ENCODE results near the gene FRS2. TPM values are rescaled to one million over a fixed set of nuclear protein-coding genes. Genes with fewer than 3 reads are reported as not detected.

Gene FRS2
- total and polyA plus RNA-seq, 2 donors (not counting 1 experiment from before 2014, with no cell fraction given), result 11.3 to 33.7 TPM

DNA sequence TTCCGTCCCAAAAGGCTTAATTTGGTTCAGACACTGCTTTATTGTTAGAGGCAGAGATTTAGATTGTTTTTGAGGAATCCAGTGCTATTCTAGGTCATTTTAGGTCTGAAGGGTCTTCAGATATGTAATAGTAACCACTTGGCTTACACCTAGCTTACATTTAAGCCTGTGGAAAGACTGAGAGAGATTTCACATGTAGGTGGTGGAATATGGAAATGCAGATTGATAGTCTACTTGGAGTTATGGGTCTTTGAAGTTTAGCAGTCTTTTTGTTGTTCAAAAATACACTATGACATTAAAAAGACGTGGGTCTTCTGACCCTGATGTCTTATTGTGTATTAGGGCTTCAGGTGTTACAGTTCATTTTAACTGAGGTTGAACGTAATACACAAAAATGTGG is 63.7 kb downstream of the FRS2 start:
- Mint-ChIP-seq H3K9me3 (ENCODE audit: insufficient read depth) (no peaks in the 10 kb centered on the region), H3K27ac (no peak overlapping the region), H3K4me3 (no peak overlapping the region), H3K27me3 (no peaks in the 10 kb centered on the region), H3K4me1 (peaks cover 6% of the 10 kb centered on the region)
- Histone ChIP-seq H3K36me3 (replicated peaks in 1 of 2; ENCODE audit: control extremely low read depth in 1 of 2, control insufficient read depth in 1 of 2, extremely low read depth in 1 of 2, insufficient read depth in 2 of 2, low read length in 1 of 2) (no peaks in the 10 kb centered on the region), H3K79me2 (ENCODE audit: control insufficient read depth, insufficient read depth, low read length) (peaks cover 7% of the 10 kb centered on the region), H3K4me2 (replicated peaks; ENCODE audit: low read depth, low read length, poor library complexity, severe bottlenecking) (no peak overlapping the region), H3K4me1 (ENCODE audit: control insufficient read depth in 2 of 2, insufficient read depth in 2 of 2, low read length in 2 of 2) (peaks cover 0 to 3% of the 10 kb centered on the region in 2 donors), H3K9ac (ENCODE audit: low read length) (no peak overlapping the region), H3K27me3 (replicated peaks in 1 of 4; ENCODE audit: control extremely low read depth in 1 of 4, control insufficient read depth in 3 of 4, insufficient read depth in 4 of 4, low read length in 3 of 4) (no peaks in the 10 kb centered on the region), H2AFZ (ENCODE audit: insufficient read depth, low read depth, low read length, poor library complexity, severe bottlenecking) (no peak overlapping the region), H4K20me1 (ENCODE audit: control insufficient read depth, insufficient read depth, low read length, poor library complexity, severe bottlenecking) (no peaks in the 10 kb centered on the region), H3K4me3 (ENCODE audit: control extremely low read depth in 1 of 5, extremely low read depth in 1 of 5, insufficient read depth in 1 of 5, low read depth in 2 of 5, low read length in 4 of 5) (no peak overlapping the region), H3K9me3 (ENCODE audit: control extremely low read depth in 1 of 3, control insufficient read depth in 2 of 3, insufficient read depth in 1 of 3, low read length in 2 of 3) (no peaks in the 10 kb centered on the region), H3K27ac (ENCODE audit: low read length in 2 of 2) (no peak overlapping the region)
- intact Hi-C loops (cut with micrococcal nuclease), result no loop called here
- ChIA-PET POLR2A (no interaction called here), CTCF (interaction anchor here (0.7 to 1.2 kb wide), 2 partner anchors 14 to 37 kb away, joined by 3 read pairs; no protein-coding TSS in a partner anchor)
- no CpG with 5 or more reads among the region's 3 CpGs for WGBS (ENCODE audit: insufficient coverage)
- ATAC-seq (ENCODE audit: low read depth) (no peak), DNase-seq (no peak)
- TF ChIP-seq, protein P1, sequence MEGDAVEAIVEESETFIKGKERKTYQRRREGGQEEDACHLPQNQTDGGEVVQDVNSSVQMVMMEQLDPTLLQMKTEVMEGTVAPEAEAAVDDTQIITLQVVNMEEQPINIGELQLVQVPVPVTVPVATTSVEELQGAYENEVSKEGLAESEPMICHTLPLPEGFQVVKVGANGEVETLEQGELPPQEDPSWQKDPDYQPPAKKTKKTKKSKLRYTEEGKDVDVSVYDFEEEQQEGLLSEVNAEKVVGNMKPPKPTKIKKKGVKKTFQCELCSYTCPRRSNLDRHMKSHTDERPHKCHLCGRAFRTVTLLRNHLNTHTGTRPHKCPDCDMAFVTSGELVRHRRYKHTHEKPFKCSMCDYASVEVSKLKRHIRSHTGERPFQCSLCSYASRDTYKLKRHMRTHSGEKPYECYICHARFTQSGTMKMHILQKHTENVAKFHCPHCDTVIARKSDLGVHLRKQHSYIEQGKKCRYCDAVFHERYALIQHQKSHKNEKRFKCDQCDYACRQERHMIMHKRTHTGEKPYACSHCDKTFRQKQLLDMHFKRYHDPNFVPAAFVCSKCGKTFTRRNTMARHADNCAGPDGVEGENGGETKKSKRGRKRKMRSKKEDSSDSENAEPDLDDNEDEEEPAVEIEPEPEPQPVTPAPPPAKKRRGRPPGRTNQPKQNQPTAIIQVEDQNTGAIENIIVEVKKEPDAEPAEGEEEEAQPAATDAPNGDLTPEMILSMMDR (IDR thresholded peaks at IDR 0.05), result no peak

DNA sequence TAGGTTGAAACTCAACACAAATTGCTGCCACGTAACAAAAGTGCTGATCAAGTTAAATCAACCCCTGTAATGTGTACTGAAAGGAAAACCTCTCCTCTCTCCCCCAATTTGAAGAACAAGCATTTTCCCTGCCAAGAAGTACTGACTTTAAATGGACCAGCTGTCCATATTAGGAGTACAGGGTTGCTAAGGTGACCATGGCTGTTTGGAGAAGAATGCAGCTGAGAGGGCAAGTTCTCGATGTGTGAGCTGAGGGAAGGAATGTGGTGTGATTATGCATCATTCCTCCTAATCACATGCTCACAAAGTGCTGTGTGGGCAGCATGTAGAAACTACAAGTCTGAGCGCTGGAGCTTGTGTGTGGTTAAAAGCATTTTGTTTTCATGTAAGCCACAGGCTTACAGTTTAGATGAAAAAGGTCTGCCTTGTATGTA is 64.2 kb downstream of the FRS2 start:
- POLR2A ChIA-PET, result no interaction called here
- Histone ChIP-seq H3K4me3 (ENCODE audit: control extremely low read depth in 1 of 5, extremely low read depth in 1 of 5, insufficient read depth in 1 of 5, low read depth in 2 of 5, low read length in 4 of 5) (no peak overlapping the region), H3K36me3 (replicated peaks in 1 of 2; ENCODE audit: control extremely low read depth in 1 of 2, control insufficient read depth in 1 of 2, extremely low read depth in 1 of 2, insufficient read depth in 2 of 2, low read length in 1 of 2) (no peaks in the 10 kb centered on the region), H3K9me3 (ENCODE audit: control extremely low read depth in 1 of 3, control insufficient read depth in 2 of 3, insufficient read depth in 1 of 3, low read length in 2 of 3) (no peaks in the 10 kb centered on the region), H3K4me1 (ENCODE audit: control insufficient read depth in 2 of 2, insufficient read depth in 2 of 2, low read length in 2 of 2) (peaks cover 0 to 3% of the 10 kb centered on the region in 2 donors), H3K27me3 (replicated peaks in 1 of 4; ENCODE audit: control extremely low read depth in 1 of 4, control insufficient read depth in 3 of 4, insufficient read depth in 4 of 4, low read length in 3 of 4) (no peaks in the 10 kb centered on the region), H3K27ac (ENCODE audit: low read length in 2 of 2) (no peak overlapping the region), H3K4me2 (replicated peaks; ENCODE audit: low read depth, low read length, poor library complexity, severe bottlenecking) (no peak overlapping the region), H3K79me2 (ENCODE audit: control insufficient read depth, insufficient read depth, low read length) (peaks cover 6% of the 10 kb centered on the region), H4K20me1 (ENCODE audit: control insufficient read depth, insufficient read depth, low read length, poor library complexity, severe bottlenecking) (no peaks in the 10 kb centered on the region), H3K9ac (ENCODE audit: low read length) (no peak overlapping the region), H2AFZ (ENCODE audit: insufficient read depth, low read depth, low read length, poor library complexity, severe bottlenecking) (no peak overlapping the region)
- CTCF ChIA-PET, result interaction anchor here (0.7 to 1.2 kb wide), 2 partner anchors 14 to 36 kb away, joined by 3 read pairs; no protein-coding TSS in a partner anchor
- DNase-seq (no peak), ATAC-seq (ENCODE audit: low read depth) (no peak)
- H3K4me3 Mint-ChIP-seq, result no peak overlapping the region
- intact Hi-C loops (cut with micrococcal nuclease), result no loop called here
- no peaks in the 10 kb centered on the region for H3K9me3 Mint-ChIP-seq (ENCODE audit: insufficient read depth)
- H3K27ac Mint-ChIP-seq, result no peak overlapping the region
- WGBS (ENCODE audit: insufficient coverage), result 80% methylated on average over 1 of the region's 3 CpGs
- TF ChIP-seq, protein P1 (IDR thresholded peaks at IDR 0.05), result no peak
- no peak for TF ChIP-seq EZH2 (IDR thresholded peaks at IDR 0.05; ENCODE audit: borderline replicate concordance, insufficient read depth, low read depth, low read length, poor library complexity, severe bottlenecking)
- peaks cover 4% of the 10 kb centered on the region for H3K4me1 Mint-ChIP-seq
- no peaks in the 10 kb centered on the region for H3K27me3 Mint-ChIP-seq
